Measurements from ENCODE around the gene NAV2. TPM values are rescaled to one million over a fixed set of nuclear protein-coding genes. Genes with fewer than 3 reads are reported as not detected.

Gene NAV2
- total RNA-seq, 1 experiment from 2014 or later = 46.3 TPM

DNA sequence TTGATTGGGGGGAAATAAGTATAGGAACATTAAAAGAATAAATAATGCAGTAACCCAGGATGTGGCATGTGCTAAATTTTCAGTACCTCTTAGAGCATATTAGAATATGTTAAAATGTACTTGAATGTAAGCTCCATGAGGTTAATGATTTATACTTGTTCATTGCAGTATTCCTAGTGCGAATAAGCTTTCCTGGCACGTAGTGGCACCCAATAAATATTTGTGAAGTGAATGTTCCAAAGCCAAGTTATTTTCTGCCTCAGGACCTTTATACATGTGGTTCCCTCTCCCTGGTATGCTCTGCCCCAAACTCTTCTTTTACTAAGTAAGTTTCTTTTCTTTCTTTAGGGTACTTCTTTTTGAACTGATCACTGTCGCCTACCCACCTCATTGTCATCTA is 328.9 kb downstream of the NAV2 start:
- TF ChIP-seq, protein P1, sequence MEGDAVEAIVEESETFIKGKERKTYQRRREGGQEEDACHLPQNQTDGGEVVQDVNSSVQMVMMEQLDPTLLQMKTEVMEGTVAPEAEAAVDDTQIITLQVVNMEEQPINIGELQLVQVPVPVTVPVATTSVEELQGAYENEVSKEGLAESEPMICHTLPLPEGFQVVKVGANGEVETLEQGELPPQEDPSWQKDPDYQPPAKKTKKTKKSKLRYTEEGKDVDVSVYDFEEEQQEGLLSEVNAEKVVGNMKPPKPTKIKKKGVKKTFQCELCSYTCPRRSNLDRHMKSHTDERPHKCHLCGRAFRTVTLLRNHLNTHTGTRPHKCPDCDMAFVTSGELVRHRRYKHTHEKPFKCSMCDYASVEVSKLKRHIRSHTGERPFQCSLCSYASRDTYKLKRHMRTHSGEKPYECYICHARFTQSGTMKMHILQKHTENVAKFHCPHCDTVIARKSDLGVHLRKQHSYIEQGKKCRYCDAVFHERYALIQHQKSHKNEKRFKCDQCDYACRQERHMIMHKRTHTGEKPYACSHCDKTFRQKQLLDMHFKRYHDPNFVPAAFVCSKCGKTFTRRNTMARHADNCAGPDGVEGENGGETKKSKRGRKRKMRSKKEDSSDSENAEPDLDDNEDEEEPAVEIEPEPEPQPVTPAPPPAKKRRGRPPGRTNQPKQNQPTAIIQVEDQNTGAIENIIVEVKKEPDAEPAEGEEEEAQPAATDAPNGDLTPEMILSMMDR (conservative IDR thresholded peaks at IDR 0.05) = no peak
- Histone ChIP-seq H3K9ac (ENCODE audit: extremely low read depth, insufficient read length, low read length) (no peak overlapping the region), H2BK5ac (ENCODE audit: insufficient read length, low read length) (no peak overlapping the region), H3K79me2 (ENCODE audit: insufficient read depth, low read length) (no peaks in the 10 kb centered on the region), H2BK20ac (ENCODE audit: low read depth, low read length, poor library complexity, severe bottlenecking) (no peak overlapping the region), H2AFZ (ENCODE audit: low read length) (no peak overlapping the region), H3K23me2 (ENCODE audit: insufficient read length, low read depth, low read length, poor library complexity, severe bottlenecking) (no peaks in the 10 kb centered on the region), H3K56ac (ENCODE audit: insufficient read length, low read depth, low read length) (no peak overlapping the region), H3K4me1 (ENCODE audit: insufficient read depth, low read length) (peaks cover 10% of the 10 kb centered on the region; the same call in 1 of the 2 replicates), H2BK120ac (ENCODE audit: low read depth, low read length, poor library complexity, severe bottlenecking) (no peak overlapping the region), H3K23ac (ENCODE audit: insufficient read length, low read depth, low read length) (no peak overlapping the region), H4K20me1 (ENCODE audit: control insufficient read depth, insufficient read depth, insufficient read length) (no peaks in the 10 kb centered on the region), H4K91ac (ENCODE audit: insufficient read length, low read depth, low read length) (no peak overlapping the region), H2BK12ac (ENCODE audit: insufficient read length, low read depth, low read length) (no peak overlapping the region), H2AK5ac (ENCODE audit: insufficient read length, low read length) (no peak overlapping the region), H3K4me2 (ENCODE audit: insufficient read depth, insufficient read length, low read length) (no peak overlapping the region), H3K14ac (ENCODE audit: insufficient read depth, low read length) (no peak overlapping the region), H3K9me3 (ENCODE audit: control insufficient read depth, low read depth, low read length) (no peaks in the 10 kb centered on the region), H3K27me3 (ENCODE audit: insufficient read depth, low read length) (no peaks in the 10 kb centered on the region), H3K4ac (ENCODE audit: low read depth, low read length) (no peak overlapping the region), H3K18ac (ENCODE audit: insufficient read length, low read depth, low read length) (no peak overlapping the region), H3K27ac (ENCODE audit: insufficient read length, low read depth, low read length) (no peak overlapping the region), H3T11ph (ENCODE audit: low read length) (no peak overlapping the region), H4K5ac (ENCODE audit: insufficient read length, low read depth, low read length) (no peak overlapping the region), H4K8ac (replicated peaks; ENCODE audit: insufficient read length, low read depth, low read length) (no peak overlapping the region), H2BK15ac (ENCODE audit: low read depth, low read length) (no peak overlapping the region), H3K79me1 (ENCODE audit: insufficient read depth, low read depth, low read length, poor library complexity, severe bottlenecking) (no peaks in the 10 kb centered on the region)
- Mint-ChIP-seq H3K4me3 (no peak overlapping the region), H3K36me3 (ENCODE audit: insufficient read depth in 1 of 3, low read depth in 3 of 3) (peaks cover 40 to 68% (median 65%) of the 10 kb centered on the region in 3 experiments), H3K27me3 (ENCODE audit: low read depth) (no peaks in the 10 kb centered on the region), H3K4me1 (peaks cover 40% of the 10 kb centered on the region in 2 experiments), H3K27ac (peak overlapping the region in 1 of 3 experiments; percentile 8; a peak in 2 of 7 replicates), H3K9me3 (no peaks in the 10 kb centered on the region)
- no CpG with 5 or more reads among the region's 3 CpGs for WGBS (ENCODE audit: extremely low coverage, insufficient read length, low lambda C conversion rate)
- DNase-seq = no peak
